Measurements from ENCODE around the gene PPAT. TPM values are rescaled to one million over a fixed set of nuclear protein-coding genes. Genes with fewer than 3 reads are reported as not detected.
"Not testable (repeated sequence)": the region's sequence is repeated elsewhere in the genome, so short reads cannot be mapped to it uniquely, and the experiment has no call there.

Gene PPAT
- 10 to 100 TPM; 31.2 to 52.9 TPM for total RNA-seq

GRCh38 chr4:56435140-56435926, at the start of gene PPAT:
Gene PPAT, minus strand, starts transcription at chr4:56435615. Its CDS starts 138 bp downstream, at chr4:56435477.
- peak within 1 kb of the TSS; percentile 90 to 99 for H3K27ac Mint-ChIP-seq
- DNase-seq (ENCODE audit: low spot score) (peak; percentile 98), ATAC-seq (peak; percentile 91 to 94)
- peaks cover 19 to 33% of the 10 kb centered on the region in 2 donors for H3K4me1 Mint-ChIP-seq (ENCODE audit: low read depth in 2 of 2)
- H3K9me3 Mint-ChIP-seq: no peaks in the 10 kb centered on the region
- H3K27me3 Mint-ChIP-seq: no peaks in the 10 kb centered on the region
- peaks cover 17% of the 10 kb centered on the region for H3K36me3 Mint-ChIP-seq
- H3K4me3 Mint-ChIP-seq: peak within 1 kb of the TSS; percentile 99

DNA sequence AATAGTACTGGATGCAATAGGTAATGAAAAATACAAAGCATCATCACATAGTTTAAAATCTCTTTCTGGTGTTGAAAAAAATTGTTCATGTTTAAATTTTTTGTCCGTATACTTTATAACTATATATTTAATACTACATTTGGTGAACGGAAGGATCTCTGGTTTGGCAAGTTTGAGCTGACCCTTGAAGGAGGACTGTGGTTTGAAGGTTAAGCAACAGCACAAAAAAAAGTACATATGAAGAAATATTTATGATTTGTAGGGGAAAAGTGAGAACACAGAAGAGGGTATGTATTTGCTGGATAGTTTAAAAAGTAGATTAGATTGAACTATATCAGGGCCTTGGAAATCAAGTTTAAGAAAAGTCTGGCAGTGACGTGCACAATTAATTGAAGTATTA, 45.3 kb upstream of the PPAT start:
- DNase-seq (ENCODE audit: low spot score) (no peak), ATAC-seq (no peak)
- H3K27me3 Mint-ChIP-seq: no peaks in the 10 kb centered on the region
- H3K4me3 Mint-ChIP-seq: no peak overlapping the region
- no peaks in the 10 kb centered on the region for H3K4me1 Mint-ChIP-seq (ENCODE audit: low read depth in 2 of 2)
- no peaks in the 10 kb centered on the region for H3K9me3 Mint-ChIP-seq
- H3K27ac Mint-ChIP-seq: no peak overlapping the region
- H3K36me3 Mint-ChIP-seq: peaks cover 19% of the 10 kb centered on the region

DNA sequence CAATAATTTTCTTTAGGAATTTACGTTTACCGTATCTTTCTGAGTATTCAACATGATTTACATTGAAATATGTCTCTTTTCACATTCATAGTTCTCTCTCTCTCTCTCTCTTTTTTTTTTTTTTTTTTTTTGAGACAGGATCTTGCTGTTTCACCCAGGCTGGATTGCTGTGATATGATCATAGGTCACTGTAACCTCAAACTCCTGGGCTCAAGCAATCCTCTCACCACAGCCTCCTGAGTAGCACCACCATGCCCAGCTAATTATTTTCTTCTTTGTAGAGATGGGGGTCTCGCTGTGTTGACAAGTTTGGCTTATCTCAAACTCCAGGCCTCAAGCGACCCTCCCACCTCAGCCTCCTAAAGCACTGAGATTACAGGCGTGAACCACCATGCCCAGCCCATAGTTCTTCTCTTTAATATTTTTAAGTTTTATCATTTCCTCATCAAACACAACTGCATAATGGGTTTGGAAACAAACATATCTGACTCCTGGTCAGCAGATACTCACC, 41.8 kb upstream of the PPAT start:
- peaks cover 23% of the 10 kb centered on the region for H3K36me3 Mint-ChIP-seq
- H3K4me3 Mint-ChIP-seq: no peak overlapping the region
- H3K27ac Mint-ChIP-seq: no peak overlapping the region
- no peak for ATAC-seq
- DNase-seq (ENCODE audit: low spot score): no peak
- H3K27me3 Mint-ChIP-seq: no peaks in the 10 kb centered on the region
- no peaks in the 10 kb centered on the region for H3K9me3 Mint-ChIP-seq
- H3K4me1 Mint-ChIP-seq (ENCODE audit: low read depth in 2 of 2): no peaks in the 10 kb centered on the region

DNA sequence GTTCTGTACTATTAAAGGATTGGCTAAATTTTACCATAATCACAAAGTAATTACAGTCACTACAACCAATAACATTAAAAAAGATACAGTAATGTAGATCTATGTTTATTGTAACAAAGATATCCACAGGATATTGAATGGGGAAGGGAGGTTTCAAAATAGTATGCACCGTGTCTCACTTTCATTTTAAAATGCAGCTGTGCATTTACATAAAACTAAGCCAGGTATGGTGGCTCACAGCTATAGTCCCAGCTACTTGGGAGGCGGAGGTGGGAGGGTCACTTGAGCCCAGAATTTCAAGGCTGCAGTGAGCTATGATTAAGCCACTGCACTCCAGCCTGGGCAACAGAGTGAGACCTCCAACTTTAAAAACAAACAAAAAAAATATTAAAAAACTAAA, 40.5 kb upstream of the PPAT start:
- Mint-ChIP-seq H3K9me3 (no peaks in the 10 kb centered on the region), H3K36me3 (peaks cover 23% of the 10 kb centered on the region), H3K27ac (no peak overlapping the region), H3K4me3 (no peak overlapping the region), H3K4me1 (ENCODE audit: low read depth in 2 of 2) (no peaks in the 10 kb centered on the region), H3K27me3 (no peaks in the 10 kb centered on the region)
- no peak for DNase-seq (ENCODE audit: low spot score)
- no peak for ATAC-seq

GRCh38 chr4:56469489-56470210, 34.2 kb upstream of the PPAT start:
- Mint-ChIP-seq H3K36me3 (peaks cover 16% of the 10 kb centered on the region), H3K27me3 (no peaks in the 10 kb centered on the region), H3K4me3 (peak overlapping the region; percentile 100), H3K27ac (peak overlapping the region; percentile 71 to 99), H3K9me3 (no peaks in the 10 kb centered on the region), H3K4me1 (ENCODE audit: low read depth in 2 of 2) (peaks cover 32 to 41% of the 10 kb centered on the region in 2 donors)
- ATAC-seq: no peak
- DNase-seq (ENCODE audit: low spot score): no peak

DNA sequence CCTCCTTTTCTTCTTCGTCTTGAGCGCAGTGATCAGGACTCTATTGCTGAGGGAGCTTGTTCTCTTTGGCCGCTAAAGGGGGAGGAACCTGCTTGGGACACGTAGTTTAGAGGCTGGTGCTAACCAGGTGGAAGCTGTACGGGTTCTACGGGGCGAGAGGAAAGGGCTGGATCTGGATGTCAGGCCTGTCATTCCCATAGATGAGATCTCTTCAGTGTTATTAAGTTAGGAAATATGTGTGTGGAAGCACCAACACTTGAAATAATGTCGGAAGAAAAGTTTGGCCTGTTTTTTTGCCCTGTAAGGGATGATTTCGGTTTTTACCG, 32.6 kb upstream of the PPAT start:
- Mint-ChIP-seq H3K27me3 (no peaks in the 10 kb centered on the region), H3K4me1 (ENCODE audit: low read depth in 2 of 2) (peaks cover 35 to 48% of the 10 kb centered on the region in 2 donors), H3K27ac (peak overlapping the region; percentile 96 to 99), H3K4me3 (peak overlapping the region; percentile 100), H3K36me3 (peaks cover 16% of the 10 kb centered on the region), H3K9me3 (no peaks in the 10 kb centered on the region)
- DNase-seq (ENCODE audit: low spot score): no peak
- ATAC-seq: peak; percentile 65 to 66

- Mint-ChIP-seq H3K36me3 (peaks cover 13% of the 10 kb centered on the region), H3K9me3 (no peaks in the 10 kb centered on the region), H3K27ac (peak within 1 kb of the TSS; percentile 96 to 99), H3K27me3 (no peaks in the 10 kb centered on the region), H3K4me3 (peak within 1 kb of the TSS; percentile 100), H3K4me1 (ENCODE audit: low read depth in 2 of 2) (peaks cover 35 to 48% of the 10 kb centered on the region in 2 donors)
- ATAC-seq (peak; percentile 97 to 98), DNase-seq (ENCODE audit: low spot score) (peak; percentile 90)
These were observed 32.1 kb upstream of the PPAT start, which contains the start of gene SRP72 for GRCh38 chr4:56467284-56468096. Gene SRP72, plus strand, starts transcription at chr4:56467617. Its CDS starts 19 bp downstream, at chr4:56467636.

GRCh38 chr4:56466910-56467283, 31.5 kb upstream of the PPAT start:
- no peaks in the 10 kb centered on the region for H3K27me3 Mint-ChIP-seq
- H3K27ac Mint-ChIP-seq: peak overlapping the region; percentile 96 to 99
- ATAC-seq (no peak), DNase-seq (ENCODE audit: low spot score) (no peak)
- peak overlapping the region; percentile 100 for H3K4me3 Mint-ChIP-seq
- H3K36me3 Mint-ChIP-seq: peaks cover 17% of the 10 kb centered on the region
- H3K4me1 Mint-ChIP-seq (ENCODE audit: low read depth in 2 of 2): peaks cover 38 to 48% of the 10 kb centered on the region in 2 donors
- H3K9me3 Mint-ChIP-seq: no peaks in the 10 kb centered on the region

DNA sequence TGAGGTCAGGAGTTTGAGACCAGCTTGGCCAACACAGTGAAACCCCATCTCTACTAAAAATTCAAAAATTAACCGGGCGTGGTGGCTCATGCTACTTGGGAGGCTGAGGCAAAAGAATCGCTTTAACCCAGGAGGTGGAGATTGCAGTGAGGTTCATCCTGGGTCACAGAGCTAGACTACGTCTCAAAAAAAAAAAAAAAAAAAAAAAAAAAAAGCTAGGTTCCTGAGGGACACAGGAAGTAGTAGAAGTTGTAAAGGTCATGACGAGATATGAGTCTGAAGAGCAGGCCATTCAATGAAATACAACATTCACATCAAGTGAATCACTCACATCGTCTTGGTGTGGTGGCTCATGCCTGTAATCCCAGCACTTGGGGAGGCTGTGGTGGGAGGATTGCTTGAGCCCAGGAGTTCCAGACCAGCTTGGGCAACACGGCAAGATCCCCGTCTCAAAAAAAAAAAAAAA, 30.9 kb upstream of the PPAT start:
- peak overlapping the region; percentile 100 for H3K4me3 Mint-ChIP-seq
- peaks cover 20% of the 10 kb centered on the region for H3K36me3 Mint-ChIP-seq
- not testable (repeated sequence) for H3K9me3 Mint-ChIP-seq; H3K27me3 Mint-ChIP-seq; DNase-seq (ENCODE audit: low spot score)
- peak; percentile 40 to 56 for ATAC-seq
- H3K27ac Mint-ChIP-seq: peak overlapping the region; percentile 96 to 99
- peaks cover 40 to 48% of the 10 kb centered on the region in 2 donors for H3K4me1 Mint-ChIP-seq (ENCODE audit: low read depth in 2 of 2)

- DNase-seq (ENCODE audit: low spot score) (no peak), ATAC-seq (no peak)
- peaks cover 40 to 48% of the 10 kb centered on the region in 2 donors for H3K4me1 Mint-ChIP-seq (ENCODE audit: low read depth in 2 of 2)
These were observed 30.3 kb upstream of the PPAT start for GRCh38 chr4:56465599-56466295.

DNA sequence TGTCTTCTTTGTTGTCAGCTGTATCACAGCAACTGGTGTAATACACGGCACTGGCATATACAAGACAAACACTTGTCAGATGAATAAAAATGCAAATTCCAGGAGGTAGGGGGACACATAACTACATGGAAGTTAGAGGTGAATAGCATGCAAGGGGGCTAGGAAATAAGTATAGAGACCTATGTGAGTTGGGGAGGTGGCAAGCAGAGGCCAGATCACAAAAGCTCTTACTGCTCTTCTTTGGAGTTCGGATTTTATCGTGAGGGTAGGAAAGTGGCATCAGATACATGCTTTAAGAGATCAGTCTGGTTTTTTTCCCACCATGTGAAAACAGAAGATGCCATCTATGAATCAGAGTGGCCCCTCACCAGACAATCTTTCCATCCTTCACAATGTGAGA, 29.2 kb upstream of the PPAT start:
- ATAC-seq: no peak
- Mint-ChIP-seq H3K4me3 (peak overlapping the region; percentile 13), H3K27ac (peak overlapping the region in 1 of 2 donors; percentile 12)

More at GRCh38 chr4:56465599-56466295, 30.3 kb upstream of the PPAT start:
- H3K4me3 Mint-ChIP-seq: peak overlapping the region; percentile 100
- no peaks in the 10 kb centered on the region for H3K9me3 Mint-ChIP-seq
- no peaks in the 10 kb centered on the region for H3K27me3 Mint-ChIP-seq
- H3K27ac Mint-ChIP-seq: peak overlapping the region; percentile 96 to 99
- H3K36me3 Mint-ChIP-seq: peaks cover 20% of the 10 kb centered on the region

GRCh38 chr4:56463711-56464110, 28.3 kb upstream of the PPAT start:
- Mint-ChIP-seq H3K27me3 (no peaks in the 10 kb centered on the region), H3K27ac (no peak overlapping the region)
- ATAC-seq: no peak

More for the DNA sequence above, 29.2 kb upstream of the PPAT start:
- no peak for DNase-seq (ENCODE audit: low spot score)
- Mint-ChIP-seq H3K4me1 (ENCODE audit: low read depth in 2 of 2) (peaks cover 41 to 48% of the 10 kb centered on the region in 2 donors), H3K9me3 (no peaks in the 10 kb centered on the region), H3K36me3 (peaks cover 23% of the 10 kb centered on the region), H3K27me3 (no peaks in the 10 kb centered on the region)

GRCh38 chr4:56462157-56462556, 26.7 kb upstream of the PPAT start:
- no peak overlapping the region for H3K27ac Mint-ChIP-seq
- no peak overlapping the region for H3K4me3 Mint-ChIP-seq
- H3K27me3 Mint-ChIP-seq: no peaks in the 10 kb centered on the region

More at GRCh38 chr4:56463711-56464110, 28.3 kb upstream of the PPAT start:
- no peaks in the 10 kb centered on the region for H3K9me3 Mint-ChIP-seq
- peaks cover 36 to 39% of the 10 kb centered on the region in 2 donors for H3K4me1 Mint-ChIP-seq (ENCODE audit: low read depth in 2 of 2)
- H3K36me3 Mint-ChIP-seq: peaks cover 20% of the 10 kb centered on the region
- no peak overlapping the region for H3K4me3 Mint-ChIP-seq
- DNase-seq (ENCODE audit: low spot score): no peak

More at GRCh38 chr4:56462157-56462556, 26.7 kb upstream of the PPAT start:
- peaks cover 25 to 36% of the 10 kb centered on the region in 2 donors for H3K4me1 Mint-ChIP-seq (ENCODE audit: low read depth in 2 of 2)
- DNase-seq (ENCODE audit: low spot score) (no peak), ATAC-seq (no peak)
- peaks cover 18% of the 10 kb centered on the region for H3K36me3 Mint-ChIP-seq
- H3K9me3 Mint-ChIP-seq: no peaks in the 10 kb centered on the region

Data from natural killer cell treated with Interleukin-12 subunit alpha and Interleukin-12 subunit beta and Interleukin-15 and Interleukin-18, amount 100 ng/mL, for 72 hours (primary cell).